Activated CD8-positive, alpha-beta T cell treated with anti-CD3 and anti-CD28 coated beads, Interleukin-2, amount 10 ng/mL, durations not matched to agents 7 days and 5 days (primary cell): ENCODE data around the gene THSD7B. TPM values are rescaled to one million over a fixed set of nuclear protein-coding genes. Genes with fewer than 3 reads are reported as not detected.
"Not testable (repeated sequence)": the region's sequence is repeated elsewhere in the genome, so short reads cannot be mapped to it uniquely, and the experiment has no call there.

Experiments
- ATAC-seq: fragments of 150-1000 bp; cut with Tn5 transposase; one replicate; pipeline ENCODE4 v1.10.0; 2021; ENCODE audit warnings: moderate library complexity
- CTCF ChIA-PET: fragments of 350-600 bp; sonication (Branson Sonifier 250); formaldehyde crosslinking; loops from one replicate; lab custom pipeline; 2021; ENCODE audit warnings: antibody characterized with exemption; lab: Charles Lee
- POLR2A ChIA-PET: fragments of 350-600 bp; sonication (Branson Sonifier 250); formaldehyde crosslinking; loops from one replicate; lab custom pipeline; 2021; ENCODE audit warnings: antibody characterized with exemption; lab: Charles Lee
- DNase-seq: peaks from one replicate; pipeline ENCODE4 v3.0.0-alpha.2; 2020
- H3K27ac Mint-ChIP-seq: one replicate; pipeline ENCODE4 v1.8.0; 2021; ENCODE audit warnings: mild to moderate bottlenecking, mixed read lengths
- H3K27me3 Mint-ChIP-seq: one replicate; pipeline ENCODE4 v1.8.0; 2021; ENCODE audit warnings: low read depth, mixed read lengths
- H3K36me3 Mint-ChIP-seq: one replicate; pipeline ENCODE4 v1.8.0; 2021; ENCODE audit warnings: low read depth, mixed read lengths
- H3K4me1 Mint-ChIP-seq: one replicate; pipeline ENCODE4 v1.8.0; 2021; ENCODE audit warnings: low read depth, mixed read lengths
- H3K4me3 Mint-ChIP-seq: one replicate; pipeline ENCODE4 v1.8.0; 2021; ENCODE audit warnings: mild to moderate bottlenecking, mixed read lengths
- H3K9me3 Mint-ChIP-seq: one replicate; pipeline ENCODE4 v1.8.0; 2022; ENCODE audit warnings: mixed read lengths; ENCODE audit not compliant: insufficient read depth
- total RNA-seq, 2 experiments: library from RNA; stranded (reverse); gene quantifications; one replicate each; pipeline ENCODE4 v1.2.3, GENCODE V29; 2021

Gene THSD7B
- total RNA-seq, 2 experiments from 2014 or later, result not detected

GRCh38 chr2:137570484-137570883 is 805.1 kb downstream of the THSD7B start:
- DNase-seq, result no peak

GRCh38 chr2:137587834-137588233 is 822.5 kb downstream of the THSD7B start:
- H3K9me3 Mint-ChIP-seq, DNase-seq, H3K36me3 Mint-ChIP-seq, POLR2A ChIA-PET, H3K27ac Mint-ChIP-seq, H3K4me3 Mint-ChIP-seq, H3K4me1 Mint-ChIP-seq, CTCF ChIA-PET, ATAC-seq, H3K27me3 Mint-ChIP-seq: not testable (repeated sequence)

More at GRCh38 chr2:137570484-137570883, 805.1 kb downstream of the THSD7B start:
- ChIA-PET POLR2A (no interaction called here), CTCF (no interaction called here)
- no peak for ATAC-seq
- Mint-ChIP-seq H3K27ac (no peak overlapping the region), H3K36me3 (no peaks in the 10 kb centered on the region), H3K27me3 (no peaks in the 10 kb centered on the region), H3K4me3 (no peak overlapping the region), H3K4me1 (no peaks in the 10 kb centered on the region), H3K9me3 (no peaks in the 10 kb centered on the region)

- POLR2A ChIA-PET, H3K36me3 Mint-ChIP-seq, H3K27ac Mint-ChIP-seq, ATAC-seq, DNase-seq, H3K27me3 Mint-ChIP-seq, H3K4me1 Mint-ChIP-seq, H3K9me3 Mint-ChIP-seq, CTCF ChIA-PET, H3K4me3 Mint-ChIP-seq: not testable (repeated sequence)
Observed at GRCh38 chr2:137588578-137588977, 823.2 kb downstream of the THSD7B start.

GRCh38 chr2:137590102-137590501 is 824.8 kb downstream of the THSD7B start:
- no peak overlapping the region for H3K27ac Mint-ChIP-seq
- H3K36me3 Mint-ChIP-seq, result no peaks in the 10 kb centered on the region
- H3K4me1 Mint-ChIP-seq, result no peaks in the 10 kb centered on the region
- DNase-seq, result no peak
- ChIA-PET CTCF (no interaction called here), POLR2A (no interaction called here)
- H3K9me3 Mint-ChIP-seq, result peaks cover 4% of the 10 kb centered on the region
- ATAC-seq, result no peak
- no peaks in the 10 kb centered on the region for H3K27me3 Mint-ChIP-seq
- no peak overlapping the region for H3K4me3 Mint-ChIP-seq

GRCh38 chr2:137607722-137608318 is 842.5 kb downstream of the THSD7B start:
- H3K27me3 Mint-ChIP-seq, result no peaks in the 10 kb centered on the region
- no peak for DNase-seq
- no peaks in the 10 kb centered on the region for H3K9me3 Mint-ChIP-seq
- POLR2A ChIA-PET, result no interaction called here
- H3K36me3 Mint-ChIP-seq, result no peaks in the 10 kb centered on the region
- H3K4me3 Mint-ChIP-seq, result no peak overlapping the region
- CTCF ChIA-PET, result no interaction called here
- no peak for ATAC-seq
- no peak overlapping the region for H3K27ac Mint-ChIP-seq
- H3K4me1 Mint-ChIP-seq, result no peaks in the 10 kb centered on the region

GRCh38 chr2:137638932-137639331 is 873.6 kb downstream of the THSD7B start:
- H3K4me3 Mint-ChIP-seq, result no peak overlapping the region
- ChIA-PET POLR2A (no interaction called here), CTCF (no interaction called here)
- no peaks in the 10 kb centered on the region for H3K36me3 Mint-ChIP-seq
- ATAC-seq (no peak), DNase-seq (no peak)
- no peaks in the 10 kb centered on the region for H3K9me3 Mint-ChIP-seq
- no peaks in the 10 kb centered on the region for H3K4me1 Mint-ChIP-seq
- no peaks in the 10 kb centered on the region for H3K27me3 Mint-ChIP-seq
- no peak overlapping the region for H3K27ac Mint-ChIP-seq

GRCh38 chr2:137644731-137645130 is 879.4 kb downstream of the THSD7B start:
- no peak for ATAC-seq
- POLR2A ChIA-PET, result no interaction called here

GRCh38 chr2:137654046-137654445 is 888.7 kb downstream of the THSD7B start:
- no peak for DNase-seq
- no peak overlapping the region for H3K4me3 Mint-ChIP-seq
- no peaks in the 10 kb centered on the region for H3K9me3 Mint-ChIP-seq
- no peak overlapping the region for H3K27ac Mint-ChIP-seq
- H3K36me3 Mint-ChIP-seq, result no peaks in the 10 kb centered on the region
- POLR2A ChIA-PET, result no interaction called here
- no peaks in the 10 kb centered on the region for H3K4me1 Mint-ChIP-seq
- CTCF ChIA-PET, result no interaction called here
- H3K27me3 Mint-ChIP-seq, result no peaks in the 10 kb centered on the region
- ATAC-seq, result no peak

More at GRCh38 chr2:137644731-137645130, 879.4 kb downstream of the THSD7B start:
- Mint-ChIP-seq H3K36me3 (no peaks in the 10 kb centered on the region), H3K4me3 (no peak overlapping the region), H3K27me3 (no peaks in the 10 kb centered on the region), H3K9me3 (no peaks in the 10 kb centered on the region), H3K4me1 (no peaks in the 10 kb centered on the region), H3K27ac (no peak overlapping the region)
- DNase-seq, result no peak
- CTCF ChIA-PET, result no interaction called here

GRCh38 chr2:137655814-137656213 is 890.5 kb downstream of the THSD7B start:
- ChIA-PET CTCF (no interaction called here), POLR2A (no interaction called here)
- Mint-ChIP-seq H3K36me3 (no peaks in the 10 kb centered on the region), H3K9me3 (no peaks in the 10 kb centered on the region), H3K27ac (no peak overlapping the region), H3K4me1 (no peaks in the 10 kb centered on the region), H3K27me3 (no peaks in the 10 kb centered on the region), H3K4me3 (no peak overlapping the region)
- DNase-seq (no peak), ATAC-seq (no peak)

GRCh38 chr2:137658433-137658832 is 893.1 kb downstream of the THSD7B start:
- Mint-ChIP-seq H3K4me1 (no peaks in the 10 kb centered on the region), H3K27me3 (no peaks in the 10 kb centered on the region), H3K9me3 (peaks cover 3% of the 10 kb centered on the region), H3K27ac (no peak overlapping the region), H3K36me3 (no peaks in the 10 kb centered on the region), H3K4me3 (no peak overlapping the region)
- CTCF ChIA-PET, result no interaction called here
- ATAC-seq (no peak), DNase-seq (no peak)
- POLR2A ChIA-PET, result no interaction called here

GRCh38 chr2:137659616-137660015 is 894.3 kb downstream of the THSD7B start:
- Mint-ChIP-seq H3K4me3 (no peak overlapping the region), H3K9me3 (peaks cover 3% of the 10 kb centered on the region), H3K27me3 (no peaks in the 10 kb centered on the region), H3K27ac (no peak overlapping the region), H3K4me1 (no peaks in the 10 kb centered on the region), H3K36me3 (no peaks in the 10 kb centered on the region)
- ATAC-seq, result no peak
- CTCF ChIA-PET, result no interaction called here
- POLR2A ChIA-PET, result no interaction called here
- no peak for DNase-seq

GRCh38 chr2:137670111-137670510 is 904.8 kb downstream of the THSD7B start:
- ATAC-seq, result no peak
- POLR2A ChIA-PET, result no interaction called here

GRCh38 chr2:137672989-137673552 is 907.7 kb downstream of the THSD7B start:
- ChIA-PET POLR2A (no interaction called here), CTCF (no interaction called here)
- Mint-ChIP-seq H3K9me3 (no peaks in the 10 kb centered on the region), H3K27me3 (no peaks in the 10 kb centered on the region), H3K36me3 (no peaks in the 10 kb centered on the region), H3K27ac (no peak overlapping the region), H3K4me3 (no peak overlapping the region), H3K4me1 (no peaks in the 10 kb centered on the region)
- DNase-seq, result no peak
- ATAC-seq, result no peak

More at GRCh38 chr2:137670111-137670510, 904.8 kb downstream of the THSD7B start:
- CTCF ChIA-PET, result no interaction called here
- no peak overlapping the region for H3K4me3 Mint-ChIP-seq
- DNase-seq, result no peak
- H3K36me3 Mint-ChIP-seq, result no peaks in the 10 kb centered on the region
- H3K4me1 Mint-ChIP-seq, result no peaks in the 10 kb centered on the region
- no peaks in the 10 kb centered on the region for H3K9me3 Mint-ChIP-seq
- no peaks in the 10 kb centered on the region for H3K27me3 Mint-ChIP-seq
- H3K27ac Mint-ChIP-seq, result no peak overlapping the region
